ENCODE data around the gene YDJC. TPM values are rescaled to one million over a fixed set of nuclear protein-coding genes. Genes with fewer than 3 reads are reported as not detected.

The YDJC gene
- total RNA-seq, 1 donor from 2014 or later, result 25.8 TPM

GRCh38 chr22:21663738-21664137 is 33.9 kb upstream of the YDJC start:
- Mint-ChIP-seq H3K9me3 (no peaks in the 10 kb centered on the region), H3K27me3 (ENCODE audit: low read depth) (peaks cover 7% of the 10 kb centered on the region), H3K27ac (no peak overlapping the region), H3K36me3 (no peaks in the 10 kb centered on the region), H3K4me1 (peaks cover 9% of the 10 kb centered on the region), H3K4me3 (peak overlapping the region; percentile 7)
- TF ChIP-seq CTCF (IDR thresholded peaks at IDR 0.05; ENCODE audit: unreplicated experiment), result no peak
- DNase-seq (ENCODE audit: low spot score in 2 of 2, unreplicated experiment in 2 of 2), result no peak

- no peak overlapping the region for H3K27ac Mint-ChIP-seq
- H3K36me3 Mint-ChIP-seq, result no peaks in the 10 kb centered on the region
- no peak for TF ChIP-seq CTCF (IDR thresholded peaks at IDR 0.05; ENCODE audit: unreplicated experiment)
- peaks cover 14% of the 10 kb centered on the region for H3K27me3 Mint-ChIP-seq (ENCODE audit: low read depth)
- H3K4me3 Mint-ChIP-seq, result no peak overlapping the region
- DNase-seq (ENCODE audit: low spot score in 2 of 2, unreplicated experiment in 2 of 2), result no peak
- H3K9me3 Mint-ChIP-seq, result no peaks in the 10 kb centered on the region
- H3K4me1 Mint-ChIP-seq, result peaks cover 5% of the 10 kb centered on the region
These were observed 32.2 kb upstream of the YDJC start for GRCh38 chr22:21661991-21662390.

GRCh38 chr22:21660904-21661303 is 31.1 kb upstream of the YDJC start:
- Mint-ChIP-seq H3K36me3 (no peaks in the 10 kb centered on the region), H3K4me3 (no peak overlapping the region), H3K9me3 (no peaks in the 10 kb centered on the region), H3K27ac (no peak overlapping the region), H3K4me1 (peaks cover 8% of the 10 kb centered on the region), H3K27me3 (ENCODE audit: low read depth) (peaks cover 16% of the 10 kb centered on the region)
- no peak for TF ChIP-seq CTCF (IDR thresholded peaks at IDR 0.05; ENCODE audit: unreplicated experiment)
- DNase-seq (ENCODE audit: low spot score in 2 of 2, unreplicated experiment in 2 of 2), result no peak

- Mint-ChIP-seq H3K27ac (no peak overlapping the region), H3K4me1 (peaks cover 8% of the 10 kb centered on the region), H3K4me3 (no peak overlapping the region), H3K36me3 (no peaks in the 10 kb centered on the region), H3K27me3 (ENCODE audit: low read depth) (peaks cover 16% of the 10 kb centered on the region), H3K9me3 (no peaks in the 10 kb centered on the region)
- no peak for TF ChIP-seq CTCF (IDR thresholded peaks at IDR 0.05; ENCODE audit: unreplicated experiment)
- DNase-seq (ENCODE audit: low spot score in 2 of 2, unreplicated experiment in 2 of 2), result no peak
These were observed 30.2 kb upstream of the YDJC start for GRCh38 chr22:21659864-21660525.

DNA sequence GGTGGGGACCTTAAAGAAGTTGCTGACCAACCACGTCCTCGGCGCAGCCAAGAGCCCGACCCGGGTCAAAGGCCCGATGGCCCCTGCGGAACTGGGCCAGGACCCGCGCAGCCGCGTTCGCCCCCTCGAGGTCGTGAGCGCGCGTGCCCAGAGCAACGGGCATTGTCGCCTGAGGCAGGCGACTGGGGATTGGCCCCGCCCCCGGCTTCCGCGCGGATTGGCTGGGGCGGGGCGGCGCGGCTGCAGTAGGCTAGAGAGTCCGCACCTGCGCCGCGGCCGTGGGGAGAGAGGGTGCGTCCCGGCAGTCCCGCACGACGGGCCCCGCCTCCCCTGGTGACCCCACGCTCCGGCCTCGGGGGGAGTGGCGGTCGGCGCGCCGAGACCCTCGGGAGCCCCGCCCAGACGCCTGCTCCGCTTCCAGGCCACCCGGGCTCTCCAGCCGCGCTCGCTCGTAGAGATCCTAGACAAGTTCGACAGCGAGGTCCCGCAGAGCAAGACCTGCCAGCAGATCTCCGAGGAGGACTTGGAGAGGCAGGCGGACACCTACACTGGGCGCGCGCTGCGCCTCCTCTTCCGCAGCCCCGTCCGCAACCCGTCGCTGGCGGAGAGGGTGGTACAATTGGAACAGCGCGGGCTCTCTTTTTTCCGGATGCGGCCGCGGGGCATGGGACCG is 27.7 kb upstream of the YDJC start:
- peak in 1 of 2 experiments; percentile 59 for DNase-seq (ENCODE audit: low spot score in 2 of 2, unreplicated experiment in 2 of 2)
- no peak for TF ChIP-seq CTCF (IDR thresholded peaks at IDR 0.05; ENCODE audit: unreplicated experiment)
- H3K27me3 Mint-ChIP-seq (ENCODE audit: low read depth), result peaks cover 16% of the 10 kb centered on the region
- peaks cover 8% of the 10 kb centered on the region for H3K4me1 Mint-ChIP-seq
- H3K4me3 Mint-ChIP-seq, result peak overlapping the region; percentile 73
- H3K36me3 Mint-ChIP-seq, result no peaks in the 10 kb centered on the region
- H3K9me3 Mint-ChIP-seq, result no peaks in the 10 kb centered on the region
- H3K27ac Mint-ChIP-seq, result no peak overlapping the region
